GM19043 (cell line): ENCODE results near the gene DYNLT2.
A peak's percentile ranks its signal among the peaks of the same experiment; 100 is the strongest.

Experiments used
- ATAC-seq: cut with Tn5 transposase; IDR thresholded peaks from one replicate; pipeline ENCODE4 v1.9.1; 2021; ENCODE audit warnings: low read depth; ENCODE audit not compliant: unreplicated experiment

The DYNLT2 gene

GRCh38 chr6:169751242-169752073, at the start of gene DYNLT2, which contains the start of gene ERMARD:
TSS of gene DYNLT2 (minus strand) at chr6:169751572. CDS start at chr6:169751458, 114 bp downstream.
TSS of gene ERMARD (plus strand) at chr6:169751622. CDS start at chr6:169751658, 36 bp downstream.
- peak; percentile 96 for ATAC-seq

- ATAC-seq = peak; percentile 44
Observed at GRCh38 chr6:169800668-169801395, 49.5 kb upstream of the DYNLT2 start.

GRCh38 chr6:169800116-169800667, 48.8 kb upstream of the DYNLT2 start:
- no peak for ATAC-seq

- ATAC-seq = no peak
Observed at GRCh38 chr6:169799474-169799926, 48.1 kb upstream of the DYNLT2 start.

GRCh38 chr6:169798764-169799473, 47.5 kb upstream of the DYNLT2 start:
- ATAC-seq = no peak

GRCh38 chr6:169795196-169795595, 43.8 kb upstream of the DYNLT2 start:
- no peak for ATAC-seq

GRCh38 chr6:169794317-169795055, 43.1 kb upstream of the DYNLT2 start:
- no peak for ATAC-seq

- no peak for ATAC-seq
Observed at GRCh38 chr6:169793408-169793807, 42.0 kb upstream of the DYNLT2 start.

GRCh38 chr6:169792306-169793015, 41.1 kb upstream of the DYNLT2 start:
- no peak for ATAC-seq

GRCh38 chr6:169791721-169792131, 40.4 kb upstream of the DYNLT2 start:
- no peak for ATAC-seq

GRCh38 chr6:169789944-169790927, 38.9 kb upstream of the DYNLT2 start:
- peak; percentile 94 for ATAC-seq

- no peak for ATAC-seq
Observed at GRCh38 chr6:169789146-169789943, 38.0 kb upstream of the DYNLT2 start.

- ATAC-seq = no peak
Observed at GRCh38 chr6:169788809-169789145, 37.4 kb upstream of the DYNLT2 start.

GRCh38 chr6:169787797-169788196, 36.4 kb upstream of the DYNLT2 start:
- ATAC-seq = no peak

- no peak for ATAC-seq
Observed at GRCh38 chr6:169786349-169786748, 35.0 kb upstream of the DYNLT2 start.

GRCh38 chr6:169785566-169785965, 34.2 kb upstream of the DYNLT2 start:
- ATAC-seq = no peak

- no peak for ATAC-seq
Observed at GRCh38 chr6:169784821-169785340, 33.5 kb upstream of the DYNLT2 start.
